Thyroid gland (tissue), 4 donors: ENCODE data around the gene ARL10.

ENCODE experiments used
- CTCF ChIP-seq, 6 experiments: fragments of 200-600 bp in 3 of 6; fragments of 450-650 bp in 3 of 6; sonication (generic) in 3 of 6; IDR thresholded peaks; one replicate each; pipeline ENCODE4 v1.5.1; 2016 to 2019; ENCODE audit warnings: antibody characterized with exemption in 6 of 6, mild to moderate bottlenecking in 2 of 6, inconsistent platforms in 1 of 6, moderate library complexity in 1 of 6
- POLR2A ChIP-seq, 2 donors: fragments of 450-650 bp; IDR thresholded peaks; one replicate each; pipeline ENCODE4 v1.6.1; 2017; ENCODE audit warnings: antibody characterized with exemption in 2 of 2, mild to moderate bottlenecking in 2 of 2, moderate library complexity in 1 of 2

- no peak for TF ChIP-seq POLR2A (IDR thresholded peaks at IDR 0.05)
- no peak for TF ChIP-seq CTCF (IDR thresholded peaks at IDR 0.05)
Measured at GRCh38 chr5:176424181-176424580, 58.9 kb downstream of the ARL10 start.
